GM23248 (cell line): ENCODE data around the gene NOBOX. TPM values are rescaled to one million over a fixed set of nuclear protein-coding genes. Genes with fewer than 3 reads are reported as not detected.
"Not testable (repeated sequence)": the region's sequence is repeated elsewhere in the genome, so short reads cannot be mapped to it uniquely, and the experiment has no call there.

ENCODE experiments used
- DNase-seq: peaks from one replicate; pipeline ENCODE4 v3.0.0-alpha.2; 2015
- H2AFZ ChIP-seq: fragments of 200-600 bp; sonication (generic); 2 replicates; pipeline ENCODE4 v1.6.1; 2016; ENCODE audit warnings: antibody characterized with exemption
- H3F3A ChIP-seq: fragments of 200-600 bp; sonication (generic); 2 replicates; pipeline ENCODE4 v1.6.1; 2016; ENCODE audit warnings: mild to moderate bottlenecking, antibody characterized with exemption, mixed run types; ENCODE audit not compliant: insufficient read depth
- H3K27ac ChIP-seq: fragments of 200-600 bp; sonication (generic); 2 replicates; pipeline ENCODE4 v1.5.1; 2016; ENCODE audit warnings: mild to moderate bottlenecking
- H3K27me3 ChIP-seq: fragments of 200-600 bp; sonication (generic); replicated peaks from 2 replicates; pipeline ENCODE4 v1.6.1; 2016; ENCODE audit warnings: mild to moderate bottlenecking; ENCODE audit not compliant: insufficient read depth
- H3K36me3 ChIP-seq: fragments of 200-600 bp; sonication (generic); 2 replicates; pipeline ENCODE4 v1.6.1; 2016; ENCODE audit warnings: low read depth, mild to moderate bottlenecking
- H3K4me1 ChIP-seq: fragments of 200-600 bp; sonication (generic); 2 replicates; pipeline ENCODE4 v1.6.1; 2016; ENCODE audit warnings: mild to moderate bottlenecking; ENCODE audit not compliant: insufficient read depth
- H3K4me2 ChIP-seq: fragments of 200-600 bp; sonication (generic); one replicate; pipeline ENCODE4 v1.6.1; 2016; ENCODE audit warnings: mild to moderate bottlenecking; ENCODE audit not compliant: unreplicated experiment
- H3K4me3 ChIP-seq: fragments of 200-600 bp; sonication (generic); 2 replicates; pipeline ENCODE4 v1.5.1; 2016; ENCODE audit warnings: mild to moderate bottlenecking
- H3K79me2 ChIP-seq: fragments of 200-600 bp; sonication (generic); 2 replicates; pipeline ENCODE4 v1.6.1; 2016; ENCODE audit warnings: mild to moderate bottlenecking; ENCODE audit not compliant: insufficient read depth
- H3K9ac ChIP-seq: fragments of 200-600 bp; sonication (generic); 2 replicates; pipeline ENCODE4 v1.6.1; 2016; ENCODE audit warnings: mild to moderate bottlenecking
- H3K9me2 ChIP-seq: fragments of 200-600 bp; sonication (generic); 2 replicates; pipeline ENCODE4 v1.6.1; 2016; ENCODE audit warnings: mixed run types, mild to moderate bottlenecking, moderate library complexity; ENCODE audit not compliant: insufficient read depth
- H3K9me3 ChIP-seq: fragments of 200-600 bp; sonication (generic); one replicate; pipeline ENCODE4 v1.6.1; 2017; ENCODE audit warnings: low read depth
- H4K20me1 ChIP-seq: fragments of 200-600 bp; sonication (generic); 2 replicates; pipeline ENCODE4 v1.6.0; 2016; ENCODE audit not compliant: insufficient read depth
- EZH2 ChIP-seq: fragments of 200-600 bp; sonication (generic); IDR thresholded peaks from 2 replicates; pipeline ENCODE4 v1.6.1; 2018; ENCODE audit warnings: antibody characterized with exemption, mild to moderate bottlenecking; ENCODE audit not compliant: insufficient read depth, poor library complexity, severe bottlenecking
- EZH2phosphoT487 ChIP-seq: fragments of 200-600 bp; sonication (generic); IDR thresholded peaks from 2 replicates; pipeline ENCODE4 v1.6.1; 2018; ENCODE audit warnings: antibody characterized with exemption, moderate library complexity, mild to moderate bottlenecking, low read depth; ENCODE audit not compliant: insufficient read depth
- WGBS, 2 experiments: methylation state at CpG; one replicate each; pipeline ENCODE4 v1.1.6; 2015 to 2017; ENCODE audit warnings: low lambda C conversion rate in 2 of 2, low coverage in 1 of 2; ENCODE audit errors: missing lambda C conversion rate in 2 of 2; 5-methylcytosine and 5-hydroxymethylcytosine counted together
- in situ Hi-C: fragments of 300-500 bp; cut with MboI; formaldehyde crosslinking; loops from 2 replicates; pipeline ENCODE4 v1.15.0; 2020
- polyA plus RNA-seq: library from polyadenylated mRNA; unstranded; fragments of >200 nt; fragmentation: Nextera tagmentation; extraction: Ambion mirVana; gene quantifications from 2 replicates; pipeline ENCODE4 v1.2.1, GENCODE V29; 2016
- total RNA-seq: library from RNA; depleted of rRNA; stranded (reverse); fragments of >200 nt; shearing (Covaris generic); gene quantifications from 2 replicates; pipeline ENCODE4 v1.2.3, GENCODE V29; 2014

Gene NOBOX
- total and polyA plus RNA-seq, 2 experiments from 2014 or later, result not detected

DNA sequence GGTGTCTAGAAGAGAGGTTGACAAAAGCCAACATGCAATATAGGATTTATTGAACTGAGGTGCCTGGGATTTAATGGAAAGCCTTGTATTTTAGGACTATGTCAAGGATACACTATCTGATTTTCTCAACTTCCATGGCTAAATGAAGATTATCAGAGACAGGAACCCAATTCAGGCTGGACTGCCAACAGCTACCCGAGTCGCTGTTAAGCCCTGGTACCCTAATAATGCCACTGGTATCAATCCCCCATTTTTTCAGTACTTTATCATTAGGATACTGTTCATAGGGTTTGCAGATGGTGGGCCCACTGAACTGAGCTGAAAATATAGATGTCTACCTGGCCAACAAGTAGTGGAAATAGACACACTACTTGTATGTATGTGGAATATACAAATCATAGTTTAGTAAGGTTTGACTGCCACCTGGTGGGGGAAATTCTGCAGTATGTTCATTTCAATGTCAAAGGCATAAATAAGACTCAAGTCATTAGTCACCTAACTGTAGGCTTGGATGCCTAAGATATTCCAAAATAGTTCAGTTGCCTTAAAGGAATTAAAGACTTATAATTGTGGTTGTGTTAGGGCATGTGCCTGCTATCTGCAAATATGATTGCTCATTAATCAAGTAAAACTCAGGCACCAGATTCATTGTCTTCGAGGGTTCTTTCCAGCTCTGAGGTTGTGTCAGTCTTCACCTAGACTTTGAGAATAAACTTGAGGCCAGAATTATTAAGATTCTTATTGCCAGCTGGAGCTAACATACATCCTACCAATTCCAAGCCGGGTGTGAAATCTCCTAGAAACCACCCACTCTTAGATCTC lies 34.1 kb upstream of the NOBOX start:
- in situ Hi-C loops, result no loop called here
- H3K4me2 ChIP-seq, result no peak overlapping the region
- H3K79me2 ChIP-seq, result no peaks in the 10 kb centered on the region
- no peak overlapping the region for H3K4me3 ChIP-seq
- no peaks in the 10 kb centered on the region for H3K9me2 ChIP-seq
- peak; percentile 77 for DNase-seq
- H2AFZ ChIP-seq, result no peak overlapping the region
- H3K27ac ChIP-seq, result no peak overlapping the region
- no peaks in the 10 kb centered on the region for H3K4me1 ChIP-seq
- H3F3A ChIP-seq, result no peaks in the 10 kb centered on the region
- H3K9ac ChIP-seq, result no peak overlapping the region
- WGBS, 2 experiments, result 71 to 73% methylated on average over 4 of the region's 4 CpGs
- no peak for TF ChIP-seq EZH2
- TF ChIP-seq EZH2phosphoT487, result no peak
- H3K36me3 ChIP-seq, result no peaks in the 10 kb centered on the region
- H3K27me3 ChIP-seq, result no peaks in the 10 kb centered on the region
- no peaks in the 10 kb centered on the region for H4K20me1 ChIP-seq
- no peaks in the 10 kb centered on the region for H3K9me3 ChIP-seq

- DNase-seq, result no peak
- no peak overlapping the region for H3K9ac ChIP-seq
- H3K36me3 ChIP-seq, result no peaks in the 10 kb centered on the region
- no peaks in the 10 kb centered on the region for H3F3A ChIP-seq
- no peak overlapping the region for H3K27ac ChIP-seq
- in situ Hi-C loops, result no loop called here
- no peaks in the 10 kb centered on the region for H3K9me3 ChIP-seq
- 24 to 29% methylated on average over 9 of the region's 9 CpGs for WGBS, 2 experiments
- TF ChIP-seq EZH2phosphoT487, result no peak
- TF ChIP-seq EZH2, result no peak
- H3K27me3 ChIP-seq, result no peaks in the 10 kb centered on the region
- no peaks in the 10 kb centered on the region for H3K79me2 ChIP-seq
- no peaks in the 10 kb centered on the region for H3K4me1 ChIP-seq
- H3K4me2 ChIP-seq, result no peak overlapping the region
- H2AFZ ChIP-seq, result no peak overlapping the region
- no peak overlapping the region for H3K4me3 ChIP-seq
- no peaks in the 10 kb centered on the region for H4K20me1 ChIP-seq
- no peaks in the 10 kb centered on the region for H3K9me2 ChIP-seq
Measured at GRCh38 chr7:144436500-144436899, 33.0 kb upstream of the NOBOX start.

DNA sequence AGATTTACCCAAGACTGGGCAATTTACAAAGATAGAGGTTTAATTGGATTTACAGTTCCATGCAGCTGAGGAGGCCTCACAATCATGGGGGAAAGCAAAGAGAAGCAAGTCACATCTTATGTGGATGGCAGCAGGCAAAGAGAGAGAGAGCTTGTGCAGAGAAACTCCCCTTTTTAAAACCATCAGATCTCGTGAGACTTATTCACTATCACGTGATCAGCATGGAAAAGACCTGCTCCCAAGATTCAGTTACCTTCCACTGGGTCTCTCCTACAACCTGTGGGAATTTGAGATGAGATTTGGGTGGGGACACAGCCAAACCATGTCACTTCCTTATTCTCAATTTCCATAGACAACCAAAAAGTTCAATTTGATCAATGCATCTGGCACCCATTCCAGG lies 24.9 kb upstream of the NOBOX start:
- DNase-seq, result no peak
- Histone ChIP-seq H3K4me3 (no peak overlapping the region), H3K4me1 (no peaks in the 10 kb centered on the region), H3K9me3 (no peaks in the 10 kb centered on the region), H2AFZ (no peak overlapping the region), H3K79me2 (no peaks in the 10 kb centered on the region), H3K9ac (no peak overlapping the region), H3F3A (no peaks in the 10 kb centered on the region), H3K27ac (no peak overlapping the region), H3K9me2 (no peaks in the 10 kb centered on the region), H3K27me3 (no peaks in the 10 kb centered on the region), H4K20me1 (no peaks in the 10 kb centered on the region), H3K4me2 (no peak overlapping the region), H3K36me3 (no peaks in the 10 kb centered on the region)
- 18% methylated on average over 2 of the region's 2 CpGs for whole genome bisulfite sequencing, 2 experiments
- in situ Hi-C loops, result no loop called here
- TF ChIP-seq EZH2, result no peak
- no peak for TF ChIP-seq EZH2phosphoT487

DNA sequence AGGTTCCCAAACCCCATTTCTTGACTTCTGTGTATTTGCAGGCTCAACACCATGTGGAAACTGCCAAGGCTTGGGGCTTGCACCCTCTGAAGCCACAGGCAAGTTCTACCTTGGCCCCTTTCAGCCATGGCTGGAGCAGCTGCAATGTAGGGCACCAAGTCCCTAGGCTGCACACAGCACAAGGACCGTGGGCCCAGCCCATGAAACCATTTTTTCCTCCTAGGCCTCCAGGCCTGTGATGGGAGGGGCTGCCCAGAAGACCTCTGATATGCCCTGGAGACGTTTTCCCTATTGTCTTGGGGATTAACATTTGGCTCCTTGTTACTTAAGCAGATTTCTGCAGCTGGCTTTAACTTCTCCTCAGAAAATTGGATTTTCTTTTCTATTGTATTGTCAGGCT lies 24.0 kb upstream of the NOBOX start:
- in situ Hi-C loops, H3K27me3 ChIP-seq, H3K9me3 ChIP-seq, DNase-seq, H3F3A ChIP-seq, H3K4me2 ChIP-seq, H3K36me3 ChIP-seq, H3K4me1 ChIP-seq, H2AFZ ChIP-seq, H3K79me2 ChIP-seq, H3K27ac ChIP-seq, H3K9ac ChIP-seq, H4K20me1 ChIP-seq, H3K9me2 ChIP-seq, H3K4me3 ChIP-seq: not testable (repeated sequence)
- 3 to 8% methylated on average over 2 of the region's 2 CpGs for WGBS, 2 experiments

DNA sequence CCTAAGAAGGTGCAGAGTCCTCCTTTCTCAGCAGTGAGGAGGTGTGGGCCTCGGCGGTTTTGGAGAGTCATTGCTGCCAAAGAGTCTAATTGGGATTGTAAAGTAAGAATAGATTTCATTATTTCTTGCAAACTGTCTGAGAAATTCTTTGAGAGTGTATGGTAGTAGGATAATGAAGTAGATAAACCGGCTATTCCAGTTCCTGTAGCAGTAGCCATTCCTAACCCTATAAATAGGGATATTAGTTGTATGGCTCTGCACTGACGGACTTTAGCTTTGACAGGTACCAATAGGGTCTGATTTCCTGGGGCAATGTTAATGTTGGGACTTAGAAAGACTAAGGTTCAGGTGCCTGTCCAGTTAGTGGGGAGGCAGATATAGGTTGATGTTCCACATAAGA lies 15.4 kb upstream of the NOBOX start:
- H3K9me2 ChIP-seq, H3K27ac ChIP-seq, H3F3A ChIP-seq, DNase-seq, H3K27me3 ChIP-seq, H3K4me1 ChIP-seq, H3K4me3 ChIP-seq, H2AFZ ChIP-seq, H3K9ac ChIP-seq, H3K4me2 ChIP-seq, H3K9me3 ChIP-seq, in situ Hi-C loops, H3K36me3 ChIP-seq, H4K20me1 ChIP-seq, H3K79me2 ChIP-seq: not testable (repeated sequence)
- 29 to 33% methylated on average over 4 of the region's 4 CpGs for WGBS, 2 experiments
